HepG2 (cell line): ENCODE data around the gene GALC. TPM values are rescaled to one million over a fixed set of nuclear protein-coding genes. Genes with fewer than 3 reads are reported as not detected.

Source experiments
- ATAC-seq: fragments of 200-7000 bp; cut with Tn5 transposase; 3 replicates; pipeline ENCODE4 v1.9.1; 2020; ENCODE audit warnings: mild to moderate bottlenecking, moderate library complexity
- BruUV-seq: library from RNA; stranded (reverse); fragments of 400-500 nt; replicated peaks from 2 replicates; lab custom pipeline; 2021; lab: Mats Ljungman, UMichigan
- CTCF ChIA-PET: fragments of 300-600 bp; formaldehyde crosslinking; extraction: SDS; loops from one replicate; lab custom pipeline; 2021; ENCODE audit warnings: low total read pairs, inconsistent platforms, low intra/inter-chr PET ratio; lab: Yijun Ruan, JAX
- POLR2A ChIA-PET: fragments of 350-600 bp; sonication (Branson Sonifier 250); formaldehyde crosslinking; loops from one replicate; lab custom pipeline; 2020; ENCODE audit warnings: antibody characterized with exemption, inconsistent platforms; lab: Yijun Ruan, JAX
- DNase-seq: peaks from one replicate; pipeline ENCODE4 v3.0.0-alpha.2; 2015; ENCODE audit warnings: low spot score
- FAIRE-seq: peaks from 3 replicates; lab custom pipeline; 2011; peaks lifted over from hg19 to GRCh38; lab: Jason Lieb, UNC
- H2AFZ ChIP-seq: one replicate; pipeline ENCODE4 v1.6.1; 2011; ENCODE audit warnings: low read length, inconsistent platforms
- H3K27ac ChIP-seq: fragments of 300-600 bp; 3 replicates; pipeline ENCODE4 v1.8.0; 2011; ENCODE audit warnings: mixed run types, mild to moderate bottlenecking, mixed read lengths, low read length, inconsistent platforms; ENCODE audit not compliant: insufficient read depth; ENCODE audit errors: extremely low read length
- H3K27me3 ChIP-seq, 2 experiments: fragments of 200-600 bp in 1 of 2; 2 replicates in 1 of 2; 3 replicates in 1 of 2; pipeline versions ENCODE4 v1.6.0 to v1.8.0; 2011; ENCODE audit warnings: low read length in 2 of 2, mild to moderate bottlenecking in 2 of 2, moderate library complexity in 2 of 2, inconsistent platforms in 1 of 2; ENCODE audit not compliant: insufficient read depth in 2 of 2, control insufficient read depth in 1 of 2
- H3K36me3 ChIP-seq, 2 experiments: fragments of 200-600 bp in 1 of 2; replicated peaks in 1 of 2; 2 replicates in 1 of 2; 3 replicates in 1 of 2; pipeline versions ENCODE4 v1.5.1 to v1.8.0; 2011; ENCODE audit warnings: low read length in 2 of 2, inconsistent platforms in 1 of 2; ENCODE audit not compliant: insufficient read depth in 2 of 2, control insufficient read depth in 1 of 2
- H3K4me1 ChIP-seq: 2 replicates; pipeline ENCODE4 v1.5.1; 2012; ENCODE audit warnings: low read length, inconsistent platforms; ENCODE audit not compliant: insufficient read depth
- H3K4me2 ChIP-seq: 2 replicates; pipeline ENCODE4 v1.6.0; 2011; ENCODE audit warnings: low read depth, low read length, inconsistent platforms
- H3K4me3 ChIP-seq, 3 experiments: fragments of 200-600 bp in 1 of 3; sonication (generic), shearing (Covaris generic) in 1 of 3; replicated peaks in 1 of 3; 2 replicates each; pipeline ENCODE4 v1.5.1; 2011 to 2016; ENCODE audit warnings: low read length in 3 of 3, inconsistent platforms in 2 of 3, low read depth in 2 of 3, mild to moderate bottlenecking in 2 of 3, control low read depth in 1 of 3, mixed read lengths in 1 of 3; ENCODE audit not compliant: insufficient read depth in 1 of 3
- H3K79me2 ChIP-seq: one replicate; pipeline ENCODE4 v1.6.1; 2011; ENCODE audit warnings: low read length, inconsistent platforms; ENCODE audit not compliant: insufficient read depth
- H3K9ac ChIP-seq: 2 replicates; pipeline ENCODE4 v1.6.0; 2011; ENCODE audit warnings: mild to moderate bottlenecking, low read depth, low read length, inconsistent platforms; ENCODE audit not compliant: insufficient read depth
- H3K9me3 ChIP-seq: 2 replicates; pipeline ENCODE4 v1.5.1; 2012; ENCODE audit warnings: mild to moderate bottlenecking, low read length
- H4K20me1 ChIP-seq: 2 replicates; pipeline ENCODE4 v1.6.0; 2011; ENCODE audit warnings: inconsistent platforms, mild to moderate bottlenecking, low read length, moderate library complexity; ENCODE audit not compliant: insufficient read depth
- CHD2 ChIP-seq: IDR thresholded peaks from 2 replicates; pipeline ENCODE4 v1.6.1; 2011; ENCODE audit warnings: low read depth, low read length, improper control_type of control experiment
- JUND ChIP-seq: sonication (generic); formaldehyde crosslinking; IDR thresholded peaks from 2 replicates; pipeline ENCODE4 v1.8.0; 2022; ENCODE audit warnings: mild to moderate bottlenecking, missing genetic modification reagents
- MAZ ChIP-seq, 2 experiments: sonication (generic) in 1 of 2; formaldehyde crosslinking in 1 of 2; IDR thresholded peaks; 2 replicates each; pipeline versions ENCODE4 v1.5.0 to v1.6.1; 2012 to 2020; ENCODE audit warnings: low read depth in 2 of 2, mild to moderate bottlenecking in 2 of 2, borderline replicate concordance in 1 of 2, improper control_type of control experiment in 1 of 2, low read length in 1 of 2, missing genetic modification reagents in 1 of 2, moderate library complexity in 1 of 2
- MYPOP ChIP-seq: sonication (generic); formaldehyde crosslinking; IDR thresholded peaks from 2 replicates; pipeline ENCODE4 v1.8.1; 2023; ENCODE audit warnings: mild to moderate bottlenecking, moderate library complexity, missing genetic modification reagents
- NFIB ChIP-seq: sonication (generic); formaldehyde crosslinking; IDR thresholded peaks from 2 replicates; pipeline ENCODE4 v1.9.0; 2021; ENCODE audit warnings: missing genetic modification reagents, mild to moderate bottlenecking, borderline replicate concordance
- NR2F6 ChIP-seq, 2 experiments: IDR thresholded peaks; 2 replicates each; pipeline ENCODE4 v1.6.1; 2016; ENCODE audit warnings: antibody characterized with exemption in 1 of 2, mild to moderate bottlenecking in 1 of 2
- POLR2A ChIP-seq, 2 experiments: IDR thresholded peaks; 2 replicates each; pipeline ENCODE4 v1.6.1; 2011; ENCODE audit warnings: low read depth in 2 of 2, low read length in 2 of 2, mild to moderate bottlenecking in 1 of 2, moderate library complexity in 1 of 2; ENCODE audit not compliant: insufficient read depth in 1 of 2
- REXO4 ChIP-seq: sonication (generic); formaldehyde crosslinking; IDR thresholded peaks from 2 replicates; pipeline ENCODE4 v1.8.0; 2022; ENCODE audit warnings: missing genetic modification reagents, mild to moderate bottlenecking, borderline replicate concordance
- RFXAP ChIP-seq: sonication (generic); formaldehyde crosslinking; IDR thresholded peaks from 2 replicates; pipeline ENCODE4 v1.4.0; 2020; ENCODE audit warnings: missing genetic modification reagents, borderline replicate concordance
- SMAD9 ChIP-seq: sonication (generic); formaldehyde crosslinking; IDR thresholded peaks from 2 replicates; pipeline ENCODE4 v1.5.1; 2020; ENCODE audit warnings: mild to moderate bottlenecking, missing genetic modification reagents
- TAF1 ChIP-seq: sonication (generic); formaldehyde crosslinking; IDR thresholded peaks from 2 replicates; pipeline ENCODE4 v1.4.0; 2020; ENCODE audit warnings: missing genetic modification reagents
- TARDBP ChIP-seq: sonication (generic); formaldehyde crosslinking; IDR thresholded peaks from 2 replicates; pipeline ENCODE4 v1.8.0; 2022; ENCODE audit warnings: mild to moderate bottlenecking, missing genetic modification reagents
- TRAFD1 ChIP-seq: sonication (generic); formaldehyde crosslinking; IDR thresholded peaks from 2 replicates; pipeline ENCODE4 v1.5.1; 2020; ENCODE audit warnings: missing genetic modification reagents, mild to moderate bottlenecking, borderline replicate concordance
- ZBTB49 ChIP-seq: sonication (generic); formaldehyde crosslinking; IDR thresholded peaks from 2 replicates; pipeline ENCODE4 v1.4.0; 2020; ENCODE audit warnings: missing genetic modification reagents, borderline replicate concordance
- ZNF18 ChIP-seq: sonication (generic); formaldehyde crosslinking; IDR thresholded peaks from 2 replicates; pipeline ENCODE4 v1.8.0; 2022; ENCODE audit warnings: mild to moderate bottlenecking, missing genetic modification reagents; ENCODE audit not compliant: insufficient replicate concordance
- ZNF331 ChIP-seq: sonication (generic); formaldehyde crosslinking; IDR thresholded peaks from 2 replicates; pipeline ENCODE4 v1.4.0; 2020; ENCODE audit warnings: missing genetic modification reagents
- ZNF468 ChIP-seq: sonication (generic); formaldehyde crosslinking; IDR thresholded peaks from 2 replicates; pipeline ENCODE4 v1.8.0; 2022; ENCODE audit warnings: mild to moderate bottlenecking, moderate library complexity, missing genetic modification reagents
- ZNF772 ChIP-seq: sonication (generic); formaldehyde crosslinking; IDR thresholded peaks from 2 replicates; pipeline ENCODE4 v1.5.0; 2020; ENCODE audit warnings: mild to moderate bottlenecking, missing genetic modification reagents
- in situ Hi-C: cut with HindIII; loops from 2 replicates; pipeline ENCODE4 v1.10.0; 2017; ENCODE audit warnings: low pct_unique_long_range_greater_than_20kb; ENCODE audit not compliant: extremely low pct_ligation_motif_present
- intact Hi-C: fragments of 100-400 bp; cut with micrococcal nuclease; formaldehyde crosslinking; loops from one replicate; pipeline ENCODE4 v1.10.0; 2022; ENCODE audit not compliant: unreplicated experiment
- polyA plus RNA-seq, 8 experiments: library from polyadenylated mRNA; depleted of rRNA in 3 of 8; stranded (reverse) in 7 of 8; unstranded in 1 of 8; fragments of >200 nt; fragmentation: Illumina TruSeq in 4 of 8; extraction: Trizol in 4 of 8; gene quantifications; 2 replicates each; pipeline versions ENCODE4 v1.2.1 to v1.2.3, GENCODE V29; 2011 to 2016; ENCODE audit warnings: low read depth in 4 of 8, missing spikeins in 1 of 8, mixed read lengths in 1 of 8; ENCODE audit not compliant: insufficient read depth in 1 of 8
- total RNA-seq, 5 experiments: library from RNA; depleted of rRNA; stranded (reverse); fragments of >200 nt; fragmentation: Illumina TruSeq; extraction: Trizol; gene quantifications; 2 replicates each; pipeline ENCODE4 v1.2.3, GENCODE V29; 2016; ENCODE audit warnings: low read depth in 1 of 5

GALC gene
- total and polyA plus RNA-seq, 2 of the 13 experiments (the other 11 are each of a cell fraction or from before 2014, with no cell fraction given): not detected

GRCh38 chr14:87899228-87899627 lies 93.8 kb downstream of the GALC start:
- BruUV-seq: no TSS peak
- ChIA-PET CTCF (no interaction called here), POLR2A (no interaction called here)
- H3K9me3 ChIP-seq: no peaks in the 10 kb centered on the region
- H3K79me2 ChIP-seq: no peaks in the 10 kb centered on the region
- no peaks in the 10 kb centered on the region for H3K4me1 ChIP-seq
- intact Hi-C loops: no loop called here
- FAIRE-seq (no peak), ATAC-seq (no peak), DNase-seq (no peak)
- H3K27me3 ChIP-seq: peaks cover 0 to 11% of the 10 kb centered on the region in 2 experiments; a peak in 2 of 5 replicates
- H3K4me2 ChIP-seq: no peak overlapping the region
- H3K36me3 ChIP-seq: no peaks in the 10 kb centered on the region
- H4K20me1 ChIP-seq: no peaks in the 10 kb centered on the region
- H3K27ac ChIP-seq: no peak overlapping the region
- no peak overlapping the region for H2AFZ ChIP-seq
- H3K9ac ChIP-seq: no peak overlapping the region
- no peak overlapping the region for H3K4me3 ChIP-seq
- in situ Hi-C loops: loop anchor here (5.0 kb wide), 1 partner anchor 157 kb away; no protein-coding TSS in a partner anchor
- TF ChIP-seq MAZ (IDR thresholded peaks at IDR 0.05; ENCODE audit: borderline replicate concordance, low read depth, low read length) (no peak), MAZ (CRISPR knock-in tag; IDR thresholded peaks at IDR 0.05; ENCODE audit: low read depth) (no peak), ZNF468 (no peak), TAF1 (CRISPR knock-in tag) (no peak), TARDBP (no peak), NFIB (CRISPR knock-in tag) (no peak), ZNF18 (CRISPR knock-in tag) (no peak), ZNF772 (no peak), JUND (CRISPR knock-in tag) (no peak), RFXAP (CRISPR knock-in tag) (no peak), SMAD9 (CRISPR knock-in tag) (no peak), MYPOP (no peak), REXO4 (CRISPR knock-in tag) (no peak), NR2F6 (IDR thresholded peaks at IDR 0.05) (no peak), NR2F6 (CRISPR knock-in tag; IDR thresholded peaks at IDR 0.05) (no peak), ZNF331 (CRISPR knock-in tag) (no peak), CHD2 (no peak), POLR2A (IDR thresholded peaks at IDR 0.05; ENCODE audit: insufficient read depth in 1 of 2, low read depth in 2 of 2, low read length in 2 of 2) (no peak), ZBTB49 (CRISPR knock-in tag) (no peak), TRAFD1 (CRISPR knock-in tag) (no peak)
